ENCODE data around the gene CAPN12.
A peak's percentile ranks its signal among the peaks of the same experiment; 100 is the strongest.

The CAPN12 gene

GRCh38 chr19:38697197-38697596 lies 47.1 kb downstream of the CAPN12 start:
- no peak for DNase-seq (ENCODE audit: low read depth)
- no peak for TF ChIP-seq CTCF (conservative IDR thresholded peaks at IDR 0.05; ENCODE audit: control insufficient read depth, insufficient read depth, low read depth, low read length)
- H3K4me3 ChIP-seq (ENCODE audit: control insufficient read depth, low read depth, low read length): no peak overlapping the region

GRCh38 chr19:38696729-38697055 lies 47.6 kb downstream of the CAPN12 start:
- no peak for DNase-seq (ENCODE audit: low read depth)
- no peak overlapping the region for H3K4me3 ChIP-seq (ENCODE audit: control insufficient read depth, low read depth, low read length)
- no peak for TF ChIP-seq CTCF (conservative IDR thresholded peaks at IDR 0.05; ENCODE audit: control insufficient read depth, insufficient read depth, low read depth, low read length)

GRCh38 chr19:38695832-38696728 lies 48.2 kb downstream of the CAPN12 start:
- DNase-seq (ENCODE audit: low read depth): no peak
- TF ChIP-seq CTCF (conservative IDR thresholded peaks at IDR 0.05; ENCODE audit: control insufficient read depth, insufficient read depth, low read depth, low read length): no peak
- H3K4me3 ChIP-seq (ENCODE audit: control insufficient read depth, low read depth, low read length): no peak overlapping the region

- TF ChIP-seq CTCF (conservative IDR thresholded peaks at IDR 0.05; ENCODE audit: control insufficient read depth, insufficient read depth, low read depth, low read length): no peak
- H3K4me3 ChIP-seq (ENCODE audit: control insufficient read depth, low read depth, low read length): no peak overlapping the region
- DNase-seq (ENCODE audit: low read depth): no peak
These were observed 49.0 kb downstream of the CAPN12 start for GRCh38 chr19:38695317-38695683.

GRCh38 chr19:38693380-38694223 lies 50.7 kb downstream of the CAPN12 start:
- H3K4me3 ChIP-seq (ENCODE audit: control insufficient read depth, low read depth, low read length): no peak overlapping the region
- DNase-seq (ENCODE audit: low read depth): peak; percentile 73
- no peak for TF ChIP-seq CTCF (conservative IDR thresholded peaks at IDR 0.05; ENCODE audit: control insufficient read depth, insufficient read depth, low read depth, low read length)

- no peak for TF ChIP-seq CTCF (conservative IDR thresholded peaks at IDR 0.05; ENCODE audit: control insufficient read depth, insufficient read depth, low read depth, low read length)
- H3K4me3 ChIP-seq (ENCODE audit: control insufficient read depth, low read depth, low read length): no peak overlapping the region
- no peak for DNase-seq (ENCODE audit: low read depth)
These were observed 51.6 kb downstream of the CAPN12 start for GRCh38 chr19:38692458-38693379.
